ENCODE data around the gene CEP97.
"Not testable (repeated sequence)": the region's sequence is repeated elsewhere in the genome, so short reads cannot be mapped to it uniquely, and the experiment has no call there.

CEP97 gene

DNA sequence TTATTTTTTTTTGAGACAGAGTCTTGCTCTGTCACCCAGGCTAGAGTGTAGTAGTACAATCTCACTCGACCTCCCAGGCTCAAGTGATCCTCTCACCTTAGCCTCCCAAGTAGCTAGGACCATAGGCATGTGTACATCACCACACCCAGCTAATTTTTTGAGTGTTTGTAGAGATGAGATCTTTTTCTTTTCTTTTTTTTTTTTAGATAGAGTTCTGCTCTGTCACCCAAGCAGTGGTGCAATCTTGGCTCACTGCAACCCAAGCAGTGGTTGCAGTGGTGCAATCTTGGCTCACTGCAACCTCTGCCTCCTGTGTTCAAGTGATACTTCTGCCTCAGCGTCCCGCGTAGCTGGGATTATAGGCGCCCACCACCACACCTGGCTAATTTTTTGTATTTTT, 5.2 kb downstream of the CEP97 start:
- TF ChIP-seq, protein P1, sequence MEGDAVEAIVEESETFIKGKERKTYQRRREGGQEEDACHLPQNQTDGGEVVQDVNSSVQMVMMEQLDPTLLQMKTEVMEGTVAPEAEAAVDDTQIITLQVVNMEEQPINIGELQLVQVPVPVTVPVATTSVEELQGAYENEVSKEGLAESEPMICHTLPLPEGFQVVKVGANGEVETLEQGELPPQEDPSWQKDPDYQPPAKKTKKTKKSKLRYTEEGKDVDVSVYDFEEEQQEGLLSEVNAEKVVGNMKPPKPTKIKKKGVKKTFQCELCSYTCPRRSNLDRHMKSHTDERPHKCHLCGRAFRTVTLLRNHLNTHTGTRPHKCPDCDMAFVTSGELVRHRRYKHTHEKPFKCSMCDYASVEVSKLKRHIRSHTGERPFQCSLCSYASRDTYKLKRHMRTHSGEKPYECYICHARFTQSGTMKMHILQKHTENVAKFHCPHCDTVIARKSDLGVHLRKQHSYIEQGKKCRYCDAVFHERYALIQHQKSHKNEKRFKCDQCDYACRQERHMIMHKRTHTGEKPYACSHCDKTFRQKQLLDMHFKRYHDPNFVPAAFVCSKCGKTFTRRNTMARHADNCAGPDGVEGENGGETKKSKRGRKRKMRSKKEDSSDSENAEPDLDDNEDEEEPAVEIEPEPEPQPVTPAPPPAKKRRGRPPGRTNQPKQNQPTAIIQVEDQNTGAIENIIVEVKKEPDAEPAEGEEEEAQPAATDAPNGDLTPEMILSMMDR (IDR thresholded peaks at IDR 0.05; ENCODE audit: low read depth, low read length) = no peak
- DNase-seq (ENCODE audit: extremely low read depth, low read depth) = no peak

DNA sequence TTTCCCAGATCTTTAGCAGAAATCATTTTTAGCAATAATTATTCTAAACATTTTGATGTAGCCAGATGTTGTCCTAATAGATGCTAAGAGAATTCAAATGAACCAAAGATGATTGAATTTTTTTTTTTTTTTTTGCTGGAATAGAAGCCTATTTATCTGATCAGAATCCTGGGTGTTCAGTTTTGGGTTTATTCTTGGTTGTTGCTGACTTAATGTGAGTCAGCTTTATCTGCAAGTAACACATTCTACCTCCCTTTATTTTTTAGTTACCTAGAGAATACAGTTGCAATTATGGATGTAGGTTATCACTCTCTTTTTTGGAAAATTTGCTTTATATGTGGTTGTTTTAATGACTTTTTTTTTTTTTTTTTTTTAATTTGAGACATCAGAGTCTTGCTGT, 6.4 kb downstream of the CEP97 start:
- TF ChIP-seq, protein P1 (IDR thresholded peaks at IDR 0.05; ENCODE audit: low read depth, low read length) = no peak
- DNase-seq (ENCODE audit: extremely low read depth, low read depth) = no peak

DNA sequence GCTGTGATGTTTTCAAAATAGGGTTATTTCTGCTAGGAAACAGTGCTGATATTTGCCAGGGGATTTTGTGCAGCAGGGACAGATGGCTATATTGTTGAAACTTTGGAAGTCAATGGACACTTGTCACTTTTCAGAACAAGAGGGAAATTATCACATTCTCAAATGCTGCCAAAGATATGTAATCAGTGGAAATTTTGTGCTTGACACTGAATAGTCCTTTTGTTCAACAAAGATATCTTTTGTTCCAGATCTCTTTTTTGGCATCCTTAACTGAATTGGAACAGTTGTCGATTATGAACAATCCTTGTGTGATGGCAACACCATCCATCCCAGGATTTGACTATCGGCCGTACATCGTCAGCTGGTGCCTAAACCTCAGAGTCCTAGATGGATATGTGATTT, 7.8 kb downstream of the CEP97 start:
- TF ChIP-seq, protein P1 (IDR thresholded peaks at IDR 0.05; ENCODE audit: low read depth, low read length) = no peak
- DNase-seq (ENCODE audit: extremely low read depth, low read depth) = no peak

DNA sequence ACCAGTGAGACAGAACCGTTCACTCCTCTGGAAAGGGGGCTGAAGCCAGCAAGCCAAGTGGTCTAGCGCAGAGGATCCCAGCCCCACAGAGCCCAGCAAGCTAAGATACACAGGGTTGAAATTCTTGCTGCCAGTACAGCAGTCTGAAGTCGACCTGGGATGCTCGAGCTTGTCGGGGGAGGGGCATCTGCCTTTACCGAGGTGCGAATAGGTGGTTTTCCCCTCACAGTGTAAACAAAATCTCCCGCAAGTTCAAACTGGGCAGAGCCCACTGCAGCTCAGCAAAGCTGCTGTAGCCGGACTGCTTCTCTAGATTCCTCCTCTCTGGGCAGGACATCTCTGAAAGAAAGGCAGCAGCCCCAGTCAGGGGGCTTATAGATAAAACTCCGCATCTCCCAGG, 11.4 kb downstream of the CEP97 start:
- DNase-seq (ENCODE audit: extremely low read depth, low read depth) = no peak
- TF ChIP-seq, protein P1 (IDR thresholded peaks at IDR 0.05; ENCODE audit: low read depth, low read length) = no peak

DNA sequence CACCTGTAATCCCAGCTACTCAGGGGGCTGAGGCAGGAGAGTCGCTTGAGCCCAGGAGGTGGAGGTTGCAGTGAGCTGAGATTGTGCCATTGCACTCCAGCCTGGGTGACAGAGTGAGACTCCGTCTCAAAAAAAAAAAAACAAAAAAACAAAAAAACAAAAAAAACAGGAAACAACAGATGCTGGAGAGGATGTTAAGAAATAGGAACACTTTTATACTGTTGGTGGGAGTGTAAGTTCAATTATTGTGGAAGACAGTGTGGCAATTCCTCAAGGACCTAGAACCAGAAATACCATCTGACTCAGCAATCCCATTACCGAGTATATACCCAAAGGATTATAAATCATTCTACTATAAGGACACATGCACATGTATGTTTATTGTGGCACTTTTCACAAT, 17.5 kb downstream of the CEP97 start:
- not testable (repeated sequence) for DNase-seq (ENCODE audit: extremely low read depth, low read depth)

DNA sequence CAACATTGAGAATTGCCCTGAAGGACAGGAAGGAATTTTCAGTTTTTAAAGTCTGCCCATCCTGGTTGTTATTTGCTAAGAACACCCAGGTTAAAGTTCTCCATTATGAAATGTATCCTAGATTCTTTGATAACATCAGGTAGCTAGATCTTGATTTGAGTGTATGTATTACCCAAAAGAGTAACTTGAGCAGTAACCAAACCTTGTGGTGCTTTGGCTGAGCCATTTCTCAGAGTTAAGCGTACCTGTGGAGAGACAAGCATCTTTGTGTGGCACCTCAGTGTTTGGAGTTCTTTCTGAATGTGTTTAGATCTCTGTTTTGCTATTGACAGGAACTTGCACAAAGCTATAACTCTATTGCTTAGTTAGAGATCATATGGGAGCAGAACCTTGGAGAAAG, 20.4 kb downstream of the CEP97 start:
- DNase-seq (ENCODE audit: extremely low read depth, low read depth) = no peak
- TF ChIP-seq, protein P1 (IDR thresholded peaks at IDR 0.05; ENCODE audit: low read depth, low read length) = no peak

DNA sequence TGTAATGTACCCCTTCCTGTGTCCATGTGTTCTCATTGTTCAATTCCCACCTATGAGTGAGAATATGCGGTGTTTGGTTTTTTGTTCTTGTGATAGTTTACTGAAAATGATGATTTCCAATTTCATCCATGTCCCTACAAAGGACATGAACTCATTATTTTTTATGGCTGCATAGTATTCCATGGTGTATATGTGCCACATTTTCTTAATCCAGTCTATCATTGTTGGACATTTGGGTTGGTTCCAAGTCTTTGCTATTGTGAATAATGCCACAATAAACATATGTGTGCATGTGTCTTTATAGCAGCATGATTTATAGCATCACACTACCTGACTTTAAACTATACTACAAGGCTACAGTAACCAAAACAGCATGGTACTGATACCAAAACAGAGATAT, 21.5 kb downstream of the CEP97 start:
- DNase-seq (ENCODE audit: extremely low read depth, low read depth) = not testable (repeated sequence)

DNA sequence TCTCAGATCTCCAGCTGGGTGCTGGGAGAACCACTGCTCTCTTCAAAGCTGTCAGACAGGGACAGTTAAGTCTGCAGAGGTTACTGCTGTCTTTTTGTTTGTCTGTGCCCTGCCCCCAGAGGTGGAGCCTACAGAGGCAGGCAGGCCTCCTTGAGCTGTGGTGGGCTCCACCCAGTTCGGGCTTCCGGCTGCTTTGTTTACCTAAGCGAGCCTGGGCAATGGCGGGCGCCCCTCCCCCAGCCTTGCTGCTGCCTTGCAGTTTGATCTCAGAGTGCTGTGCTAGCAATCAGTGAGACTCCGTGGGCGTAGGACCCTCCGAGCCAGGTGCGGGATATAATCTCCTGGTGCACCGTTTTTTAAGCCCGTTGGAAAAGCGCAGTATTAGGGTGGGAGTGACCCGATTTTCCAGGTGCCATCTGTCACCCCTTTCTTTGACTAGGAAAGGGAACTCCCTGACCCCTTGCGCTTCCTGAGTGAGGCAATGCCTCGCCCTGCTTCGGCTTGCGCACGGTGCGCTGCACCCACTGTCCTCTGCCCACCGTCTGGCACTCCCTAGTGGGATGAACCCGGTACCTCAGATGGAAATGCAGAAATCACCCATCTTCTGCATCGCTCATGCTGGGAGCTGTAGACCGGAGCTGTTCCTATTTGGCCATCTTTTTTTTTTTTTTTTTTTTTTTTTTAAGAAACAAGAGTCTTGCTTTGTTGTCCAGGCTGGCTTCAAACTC, 29.1 kb downstream of the CEP97 start:
- not testable (repeated sequence) for DNase-seq (ENCODE audit: extremely low read depth, low read depth)

DNA sequence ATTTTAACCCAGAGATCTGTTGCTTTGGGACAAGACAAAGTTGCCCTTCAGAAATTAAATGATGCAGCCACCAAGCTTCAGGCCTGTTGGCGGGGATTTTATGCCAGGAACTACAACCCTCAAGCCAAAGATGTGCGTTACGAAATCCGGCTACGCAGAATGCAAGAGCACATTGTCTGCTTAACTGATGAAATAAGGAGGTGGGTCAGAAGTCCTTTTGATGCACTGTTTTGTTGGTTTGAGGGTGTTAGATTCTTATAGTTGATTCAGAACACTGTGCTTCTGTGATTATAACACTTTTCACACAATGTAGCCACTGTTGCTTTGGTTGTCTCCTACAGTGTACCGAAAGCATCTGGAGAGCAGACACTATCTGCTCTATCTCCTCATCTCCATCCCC, 33.8 kb downstream of the CEP97 start:
- TF ChIP-seq, protein P1 (IDR thresholded peaks at IDR 0.05; ENCODE audit: low read depth, low read length) = no peak
- no peak for DNase-seq (ENCODE audit: extremely low read depth, low read depth)
